Measurements from ENCODE around the gene SLC25A1.

Gene SLC25A1

GRCh38 chr22:19187716-19188563, 9.4 kb upstream of the SLC25A1 start:
- H3K27ac Mint-ChIP-seq: no peak overlapping the region
- no peaks in the 10 kb centered on the region for H3K4me1 Mint-ChIP-seq
- no peak for TF ChIP-seq CTCF (IDR thresholded peaks at IDR 0.05; ENCODE audit: unreplicated experiment in 3 of 3)
- H3K36me3 Mint-ChIP-seq (ENCODE audit: low read depth): no peaks in the 10 kb centered on the region
- H3K4me3 Mint-ChIP-seq: no peak overlapping the region
- H3K9me3 Mint-ChIP-seq: no peaks in the 10 kb centered on the region
- H3K27me3 Mint-ChIP-seq (ENCODE audit: low read depth): no peaks in the 10 kb centered on the region

- H3K9me3 Mint-ChIP-seq: no peaks in the 10 kb centered on the region
- TF ChIP-seq CTCF (IDR thresholded peaks at IDR 0.05; ENCODE audit: unreplicated experiment in 3 of 3): no peak
Measured at GRCh38 chr22:19184276-19184997, 5.9 kb upstream of the SLC25A1 start.

GRCh38 chr22:19183216-19183615, 4.7 kb upstream of the SLC25A1 start:
- Mint-ChIP-seq H3K27ac (no peak overlapping the region), H3K27me3 (ENCODE audit: low read depth) (no peaks in the 10 kb centered on the region), H3K4me3 (no peak overlapping the region), H3K36me3 (ENCODE audit: low read depth) (no peaks in the 10 kb centered on the region), H3K9me3 (no peaks in the 10 kb centered on the region), H3K4me1 (peaks cover 9% of the 10 kb centered on the region)
- no peak for TF ChIP-seq CTCF (IDR thresholded peaks at IDR 0.05; ENCODE audit: unreplicated experiment in 3 of 3)

More at GRCh38 chr22:19184276-19184997, 5.9 kb upstream of the SLC25A1 start:
- Mint-ChIP-seq H3K36me3 (ENCODE audit: low read depth) (no peaks in the 10 kb centered on the region), H3K27ac (no peak overlapping the region), H3K27me3 (ENCODE audit: low read depth) (no peaks in the 10 kb centered on the region), H3K4me1 (peaks cover 6% of the 10 kb centered on the region), H3K4me3 (no peak overlapping the region)

GRCh38 chr22:19182472-19183157, 4.1 kb upstream of the SLC25A1 start:
- TF ChIP-seq CTCF (IDR thresholded peaks at IDR 0.05; ENCODE audit: unreplicated experiment in 3 of 3): no peak
- Mint-ChIP-seq H3K4me3 (no peak overlapping the region), H3K9me3 (no peaks in the 10 kb centered on the region), H3K27ac (no peak overlapping the region), H3K4me1 (peaks cover 9% of the 10 kb centered on the region), H3K27me3 (ENCODE audit: low read depth) (no peaks in the 10 kb centered on the region), H3K36me3 (ENCODE audit: low read depth) (no peaks in the 10 kb centered on the region)

GRCh38 chr22:19181786-19182471, 3.4 kb upstream of the SLC25A1 start:
- no peaks in the 10 kb centered on the region for H3K9me3 Mint-ChIP-seq
- no peaks in the 10 kb centered on the region for H3K27me3 Mint-ChIP-seq (ENCODE audit: low read depth)
- H3K4me3 Mint-ChIP-seq: peak overlapping the region in 1 of 3 experiments; percentile 47
- H3K36me3 Mint-ChIP-seq (ENCODE audit: low read depth): no peaks in the 10 kb centered on the region
- peaks cover 9% of the 10 kb centered on the region for H3K4me1 Mint-ChIP-seq
- TF ChIP-seq CTCF (IDR thresholded peaks at IDR 0.05; ENCODE audit: unreplicated experiment in 3 of 3): no peak
- no peak overlapping the region for H3K27ac Mint-ChIP-seq

Measured in nephron (organoid).